ENCODE results near the gene CLNK. TPM values are rescaled to one million over a fixed set of nuclear protein-coding genes. Genes with fewer than 3 reads are reported as not detected.

The CLNK gene
- total and polyA plus RNA-seq, 2 of the 8 experiments (the other 6 are each of a cell fraction or from before 2014, with no cell fraction given), result not detected

GRCh38 chr4:10727140-10727880 is 42.7 kb upstream of the CLNK start (continued):
- no peak for TF ChIP-seq POLR2A (IDR thresholded peaks at IDR 0.05; ENCODE audit: control extremely low read depth in 1 of 2, low read depth in 2 of 2, low read length in 2 of 2)
- TF ChIP-seq ASH2L (IDR thresholded peaks at IDR 0.05; ENCODE audit: low read length), result no peak
- TF ChIP-seq TAF7 (optimal IDR thresholded peaks at IDR 0.05; ENCODE audit: borderline replicate concordance, low read depth, low read length), result no peak
- TF ChIP-seq CBX5 (IDR thresholded peaks at IDR 0.05; ENCODE audit: low read depth, low read length), result no peak
